Neutrophil (primary cell): ENCODE results near the gene OAS1.

ENCODE experiments used
- H3K27ac ChIP-seq: fragments of 200-600 bp; sonication (generic); 2 replicates; pipeline ENCODE4 v1.5.1; 2016; ENCODE audit warnings: mild to moderate bottlenecking, moderate library complexity
- H3K27me3 ChIP-seq: fragments of 200-600 bp; sonication (generic); 2 replicates; pipeline ENCODE4 v1.6.0; 2016; ENCODE audit warnings: mild to moderate bottlenecking
- H3K36me3 ChIP-seq: fragments of 200-600 bp; sonication (generic); 2 replicates; pipeline ENCODE4 v1.5.1; 2017
- H3K4me1 ChIP-seq, 2 experiments: fragments of 200-600 bp in 1 of 2; sonication (generic) in 1 of 2; 1 replicate in 1 of 2; 2 replicates in 1 of 2; pipeline versions ENCODE4 v1.5.1 to v1.6.1; 2013 to 2016; ENCODE audit warnings: low read depth in 1 of 2, low read length in 1 of 2, mild to moderate bottlenecking in 1 of 2, moderate library complexity in 1 of 2; ENCODE audit not compliant: control insufficient read depth in 1 of 2, insufficient read depth in 1 of 2
- H3K4me3 ChIP-seq, 2 experiments: fragments of 200-600 bp in 1 of 2; sonication (generic) in 1 of 2; 1 replicate in 1 of 2; 2 replicates in 1 of 2; pipeline ENCODE4 v1.5.1; 2013 to 2016; ENCODE audit warnings: low read depth in 1 of 2, low read length in 1 of 2, mild to moderate bottlenecking in 1 of 2, moderate library complexity in 1 of 2
- H3K9me3 ChIP-seq: fragments of 200-600 bp; sonication (generic); 2 replicates; pipeline ENCODE4 v1.5.1; 2016
- TF ChIP-seq, protein P1 (sequence below): fragments of 200-600 bp; sonication (generic); IDR thresholded peaks from 2 replicates; pipeline ENCODE4 v1.5.1; 2016; ENCODE audit warnings: antibody characterized with exemption

The OAS1 gene

DNA sequence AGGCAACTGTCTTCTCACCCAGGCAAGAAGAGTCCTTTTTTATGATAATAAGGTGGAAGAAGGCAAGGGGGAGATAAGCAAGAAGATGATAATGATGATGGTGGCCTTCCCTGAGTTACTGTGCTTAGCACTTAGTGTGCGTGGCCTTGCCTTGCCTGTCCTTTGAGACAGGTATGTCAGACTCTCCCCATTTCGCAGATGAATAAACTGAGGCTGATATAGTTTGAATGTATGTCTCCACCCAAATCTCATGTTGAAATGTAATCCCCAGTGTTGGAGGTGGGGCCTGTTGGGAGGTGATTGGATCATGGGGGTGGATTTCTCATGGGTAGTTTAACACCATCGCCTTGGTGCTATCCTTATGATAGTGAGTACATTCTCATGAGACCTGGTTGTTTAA lies 23.0 kb downstream of the OAS1 start:
- H3K4me1 ChIP-seq, result no peaks in the 10 kb centered on the region
- H3K4me3 ChIP-seq, result no peak overlapping the region
- no peaks in the 10 kb centered on the region for H3K9me3 ChIP-seq
- no peaks in the 10 kb centered on the region for H3K36me3 ChIP-seq
- TF ChIP-seq, protein P1, sequence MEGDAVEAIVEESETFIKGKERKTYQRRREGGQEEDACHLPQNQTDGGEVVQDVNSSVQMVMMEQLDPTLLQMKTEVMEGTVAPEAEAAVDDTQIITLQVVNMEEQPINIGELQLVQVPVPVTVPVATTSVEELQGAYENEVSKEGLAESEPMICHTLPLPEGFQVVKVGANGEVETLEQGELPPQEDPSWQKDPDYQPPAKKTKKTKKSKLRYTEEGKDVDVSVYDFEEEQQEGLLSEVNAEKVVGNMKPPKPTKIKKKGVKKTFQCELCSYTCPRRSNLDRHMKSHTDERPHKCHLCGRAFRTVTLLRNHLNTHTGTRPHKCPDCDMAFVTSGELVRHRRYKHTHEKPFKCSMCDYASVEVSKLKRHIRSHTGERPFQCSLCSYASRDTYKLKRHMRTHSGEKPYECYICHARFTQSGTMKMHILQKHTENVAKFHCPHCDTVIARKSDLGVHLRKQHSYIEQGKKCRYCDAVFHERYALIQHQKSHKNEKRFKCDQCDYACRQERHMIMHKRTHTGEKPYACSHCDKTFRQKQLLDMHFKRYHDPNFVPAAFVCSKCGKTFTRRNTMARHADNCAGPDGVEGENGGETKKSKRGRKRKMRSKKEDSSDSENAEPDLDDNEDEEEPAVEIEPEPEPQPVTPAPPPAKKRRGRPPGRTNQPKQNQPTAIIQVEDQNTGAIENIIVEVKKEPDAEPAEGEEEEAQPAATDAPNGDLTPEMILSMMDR, result no peak
- H3K27me3 ChIP-seq, result no peaks in the 10 kb centered on the region
- no peak overlapping the region for H3K27ac ChIP-seq

DNA sequence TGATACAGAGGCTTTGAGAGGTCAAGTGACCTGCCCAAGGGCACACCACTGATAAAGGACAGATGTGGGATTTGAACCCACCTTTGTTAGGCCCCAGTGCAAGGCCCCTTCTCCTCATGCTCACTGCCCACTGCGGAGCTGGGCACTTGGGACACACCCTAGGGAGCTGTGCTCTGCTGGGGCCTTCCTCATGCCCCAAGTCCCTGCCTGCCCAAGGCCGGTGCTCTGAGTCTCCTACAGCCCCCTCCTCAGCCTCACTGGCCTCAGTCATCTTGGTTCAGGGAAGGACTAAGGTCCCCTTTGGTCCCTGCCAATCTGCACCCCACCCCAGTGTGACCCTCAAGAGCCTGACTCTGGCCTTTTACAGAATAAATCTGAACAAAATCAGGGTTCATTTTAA lies 23.6 kb downstream of the OAS1 start:
- no peaks in the 10 kb centered on the region for H3K36me3 ChIP-seq
- TF ChIP-seq, protein P1, result no peak
- no peak overlapping the region for H3K27ac ChIP-seq
- no peaks in the 10 kb centered on the region for H3K9me3 ChIP-seq
- H3K4me1 ChIP-seq, result no peaks in the 10 kb centered on the region
- no peak overlapping the region for H3K4me3 ChIP-seq
- no peaks in the 10 kb centered on the region for H3K27me3 ChIP-seq

DNA sequence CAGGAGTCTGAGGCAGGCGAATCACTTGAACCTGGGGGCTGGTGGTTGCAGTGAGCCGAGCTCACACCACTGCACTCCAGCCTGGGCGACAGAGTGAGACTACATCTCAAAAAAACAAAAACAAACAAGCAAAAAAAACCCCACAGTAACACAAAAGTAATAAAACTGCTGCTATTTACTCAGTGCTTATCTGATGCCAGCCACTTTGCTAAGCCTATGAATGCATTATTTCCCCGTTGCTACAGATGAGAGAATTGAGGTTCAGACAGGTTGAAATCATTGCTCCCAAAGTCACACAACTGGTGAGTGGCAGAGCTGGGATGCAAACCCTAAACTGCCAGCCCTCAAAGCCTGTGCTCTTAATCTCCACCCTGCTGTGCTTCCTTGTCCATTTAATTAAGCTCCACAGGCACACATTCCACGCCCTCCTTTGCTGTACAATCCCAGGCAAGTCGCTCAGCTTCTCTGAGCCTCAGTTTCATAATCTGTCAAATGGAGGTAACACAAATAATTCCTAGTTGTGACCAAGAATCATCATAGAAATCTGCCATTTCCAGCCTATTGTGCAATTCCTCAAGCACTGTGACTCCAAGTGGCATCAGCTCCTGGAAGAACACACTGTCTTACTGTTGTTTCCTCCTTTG lies 25.8 kb downstream of the OAS1 start:
- Histone ChIP-seq H3K9me3 (no peaks in the 10 kb centered on the region), H3K27ac (no peak overlapping the region), H3K27me3 (no peaks in the 10 kb centered on the region), H3K4me1 (peaks cover 0 to under 1% of the 10 kb centered on the region in 2 experiments), H3K36me3 (no peaks in the 10 kb centered on the region), H3K4me3 (no peak overlapping the region)
- TF ChIP-seq, protein P1, result no peak

DNA sequence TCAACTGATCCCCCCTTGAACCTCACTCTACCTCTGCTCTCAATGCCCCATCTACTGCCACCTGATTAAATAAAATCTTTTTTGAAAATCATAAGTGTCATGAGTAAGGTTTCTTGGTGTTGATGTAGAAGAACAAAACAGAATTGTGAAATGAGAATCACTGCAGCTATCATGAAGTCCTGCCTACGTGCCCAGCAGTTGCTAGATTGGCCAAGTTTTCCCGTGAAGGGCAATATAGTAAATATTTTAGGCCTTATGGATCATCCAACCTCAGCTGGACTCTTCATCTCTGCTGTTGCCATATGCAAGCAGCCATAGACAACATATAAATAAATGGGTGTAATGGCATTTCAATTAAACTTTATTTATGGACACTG lies 26.4 kb downstream of the OAS1 start:
- Histone ChIP-seq H3K36me3 (no peaks in the 10 kb centered on the region), H3K27ac (no peak overlapping the region), H3K9me3 (no peaks in the 10 kb centered on the region), H3K27me3 (no peaks in the 10 kb centered on the region), H3K4me1 (peaks cover 4 to 5% of the 10 kb centered on the region in 2 experiments), H3K4me3 (no peak overlapping the region)
- TF ChIP-seq, protein P1, result no peak

DNA sequence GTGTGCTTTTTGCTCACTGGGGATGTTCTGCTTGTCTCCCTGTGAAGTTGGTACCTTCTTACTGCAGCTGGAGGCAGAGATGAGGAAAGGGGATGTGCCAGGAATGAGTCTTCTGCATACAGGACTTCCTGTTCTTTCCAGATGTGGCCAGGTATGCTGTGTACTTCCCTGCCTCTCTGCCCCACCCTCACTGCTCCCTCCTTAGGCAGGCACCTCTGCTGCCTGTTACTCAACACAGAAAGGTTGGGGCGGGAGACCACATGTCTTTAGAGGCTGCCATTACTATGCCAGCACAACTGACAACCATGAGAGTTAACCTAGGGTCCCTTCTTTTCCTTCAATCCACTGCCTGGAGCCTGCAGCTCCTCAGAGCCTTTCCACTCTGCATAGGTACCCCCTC lies 29.5 kb downstream of the OAS1 start:
- TF ChIP-seq, protein P1, result no peak
- no peak overlapping the region for H3K27ac ChIP-seq
- no peak overlapping the region for H3K4me3 ChIP-seq
- H3K9me3 ChIP-seq, result no peaks in the 10 kb centered on the region
- no peaks in the 10 kb centered on the region for H3K27me3 ChIP-seq
- H3K4me1 ChIP-seq, result peaks cover 26 to 27% of the 10 kb centered on the region in 2 experiments
- no peaks in the 10 kb centered on the region for H3K36me3 ChIP-seq
